Measurements from ENCODE around the gene LMAN2.
A peak's percentile ranks its signal among the peaks of the same experiment; 100 is the strongest.
"Not testable (repeated sequence)": the region's sequence is repeated elsewhere in the genome, so short reads cannot be mapped to it uniquely, and the experiment has no call there.

LMAN2 gene

GRCh38 chr5:177307544-177308363, 43.7 kb downstream of the LMAN2 start:
- no peak for DNase-seq (ENCODE audit: low spot score)

- DNase-seq (ENCODE audit: low spot score) = no peak
Measured at GRCh38 chr5:177306674-177307543, 44.6 kb downstream of the LMAN2 start.

- not testable (repeated sequence) for DNase-seq (ENCODE audit: low spot score)
Measured at GRCh38 chr5:177306103-177306640, 45.3 kb downstream of the LMAN2 start.

GRCh38 chr5:177304392-177305119, 46.9 kb downstream of the LMAN2 start:
- DNase-seq (ENCODE audit: low spot score) = no peak

GRCh38 chr5:177303925-177304391, 47.5 kb downstream of the LMAN2 start:
- no peak for DNase-seq (ENCODE audit: low spot score)

- DNase-seq (ENCODE audit: low spot score) = peak; percentile 82
Measured at GRCh38 chr5:177303121-177303924, 48.1 kb downstream of the LMAN2 start, which contains the start of the genes PRELID1 and RAB24. PRELID1 (plus strand) TSS chr5:177303799; CDS start chr5:177303986, 187 bp downstream. RAB24 (minus strand) TSS chr5:177303719; CDS start chr5:177303288, 431 bp downstream.

- DNase-seq (ENCODE audit: low spot score) = no peak
Measured at GRCh38 chr5:177302354-177303110, 48.9 kb downstream of the LMAN2 start.

GRCh38 chr5:177301503-177302165, 49.8 kb downstream of the LMAN2 start:
- DNase-seq (ENCODE audit: low spot score) = no peak

- no peak for DNase-seq (ENCODE audit: low spot score)
Measured at GRCh38 chr5:177300951-177301350, 50.5 kb downstream of the LMAN2 start.

GRCh38 chr5:177300236-177300880, 51.1 kb downstream of the LMAN2 start:
- DNase-seq (ENCODE audit: low spot score) = no peak

GRCh38 chr5:177299697-177300096, 51.8 kb downstream of the LMAN2 start:
- DNase-seq (ENCODE audit: low spot score) = no peak

GRCh38 chr5:177297922-177298321, 53.5 kb downstream of the LMAN2 start:
- no peak for DNase-seq (ENCODE audit: low spot score)

- DNase-seq (ENCODE audit: low spot score) = no peak
Measured at GRCh38 chr5:177296581-177296980, 54.9 kb downstream of the LMAN2 start.

- no peak for DNase-seq (ENCODE audit: low spot score)
Measured at GRCh38 chr5:177295924-177296323, 55.5 kb downstream of the LMAN2 start.

GRCh38 chr5:177294632-177295031, 56.8 kb downstream of the LMAN2 start:
- DNase-seq (ENCODE audit: low spot score) = no peak

GRCh38 chr5:177293819-177294581, 57.5 kb downstream of the LMAN2 start:
- DNase-seq (ENCODE audit: low spot score) = no peak

GRCh38 chr5:177291735-177292134, 59.7 kb downstream of the LMAN2 start:
- DNase-seq (ENCODE audit: low spot score) = no peak

Measured in SK-N-DZ (cell line).